ENCODE data around the gene DUSP14. TPM values are rescaled to one million over a fixed set of nuclear protein-coding genes. Genes with fewer than 3 reads are reported as not detected.
A peak's percentile ranks its signal among the peaks of the same experiment; 100 is the strongest.

DUSP14 gene
- total and polyA plus RNA-seq, 9 of the 15 experiments (the other 6 are each of a cell fraction or from before 2014, with no cell fraction given), result 20.2 to 74.0 (median 31.8) TPM

- TF ChIP-seq E2F6 (IDR thresholded peaks at IDR 0.05; ENCODE audit: borderline replicate concordance in 1 of 2, extremely low read depth in 1 of 2, insufficient read depth in 1 of 2, insufficient read length in 1 of 2, low read depth in 1 of 2, low read length in 1 of 2, poor library complexity in 1 of 2, severe bottlenecking in 1 of 2) (no peak), TFE3 (CRISPR knock-in tag; IDR thresholded peaks at IDR 0.05) (no peak), ATF7 (IDR thresholded peaks at IDR 0.05) (no peak), TEAD1 (CRISPR knock-in tag; IDR thresholded peaks at IDR 0.05) (no peak), YBX1 (IDR thresholded peaks at IDR 0.05) (no peak), SRSF9 (IDR thresholded peaks at IDR 0.05; ENCODE audit: borderline replicate concordance, low read depth, low read length) (no peak), ZFP36 (IDR thresholded peaks at IDR 0.05; ENCODE audit: low read depth, low read length, partially characterized antibody) (no peak), PPARD (CRISPR knock-in tag; IDR thresholded peaks at IDR 0.05) (no peak), RAD21 (CRISPR knock-in tag; conservative IDR thresholded peaks at IDR 0.05 in 1 of 2, IDR thresholded peaks at IDR 0.05 in 1 of 2) (0 out of 4 replicates have a peak, but pooled peaks of 1 of the 2 experiments have one; percentile 21)
- TF ChIP-seq, protein P1, sequence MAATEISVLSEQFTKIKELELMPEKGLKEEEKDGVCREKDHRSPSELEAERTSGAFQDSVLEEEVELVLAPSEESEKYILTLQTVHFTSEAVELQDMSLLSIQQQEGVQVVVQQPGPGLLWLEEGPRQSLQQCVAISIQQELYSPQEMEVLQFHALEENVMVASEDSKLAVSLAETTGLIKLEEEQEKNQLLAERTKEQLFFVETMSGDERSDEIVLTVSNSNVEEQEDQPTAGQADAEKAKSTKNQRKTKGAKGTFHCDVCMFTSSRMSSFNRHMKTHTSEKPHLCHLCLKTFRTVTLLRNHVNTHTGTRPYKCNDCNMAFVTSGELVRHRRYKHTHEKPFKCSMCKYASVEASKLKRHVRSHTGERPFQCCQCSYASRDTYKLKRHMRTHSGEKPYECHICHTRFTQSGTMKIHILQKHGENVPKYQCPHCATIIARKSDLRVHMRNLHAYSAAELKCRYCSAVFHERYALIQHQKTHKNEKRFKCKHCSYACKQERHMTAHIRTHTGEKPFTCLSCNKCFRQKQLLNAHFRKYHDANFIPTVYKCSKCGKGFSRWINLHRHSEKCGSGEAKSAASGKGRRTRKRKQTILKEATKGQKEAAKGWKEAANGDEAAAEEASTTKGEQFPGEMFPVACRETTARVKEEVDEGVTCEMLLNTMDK (IDR thresholded peaks at IDR 0.05; ENCODE audit: borderline replicate concordance, insufficient read depth, low read depth, low read length, poor library complexity, severe bottlenecking), result peak; percentile 10
- TF ChIP-seq, protein P2, sequence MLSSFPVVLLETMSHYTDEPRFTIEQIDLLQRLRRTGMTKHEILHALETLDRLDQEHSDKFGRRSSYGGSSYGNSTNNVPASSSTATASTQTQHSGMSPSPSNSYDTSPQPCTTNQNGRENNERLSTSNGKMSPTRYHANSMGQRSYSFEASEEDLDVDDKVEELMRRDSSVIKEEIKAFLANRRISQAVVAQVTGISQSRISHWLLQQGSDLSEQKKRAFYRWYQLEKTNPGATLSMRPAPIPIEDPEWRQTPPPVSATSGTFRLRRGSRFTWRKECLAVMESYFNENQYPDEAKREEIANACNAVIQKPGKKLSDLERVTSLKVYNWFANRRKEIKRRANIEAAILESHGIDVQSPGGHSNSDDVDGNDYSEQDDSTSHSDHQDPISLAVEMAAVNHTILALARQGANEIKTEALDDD (IDR thresholded peaks at IDR 0.05), result no peak
- TF ChIP-seq, protein P3, sequence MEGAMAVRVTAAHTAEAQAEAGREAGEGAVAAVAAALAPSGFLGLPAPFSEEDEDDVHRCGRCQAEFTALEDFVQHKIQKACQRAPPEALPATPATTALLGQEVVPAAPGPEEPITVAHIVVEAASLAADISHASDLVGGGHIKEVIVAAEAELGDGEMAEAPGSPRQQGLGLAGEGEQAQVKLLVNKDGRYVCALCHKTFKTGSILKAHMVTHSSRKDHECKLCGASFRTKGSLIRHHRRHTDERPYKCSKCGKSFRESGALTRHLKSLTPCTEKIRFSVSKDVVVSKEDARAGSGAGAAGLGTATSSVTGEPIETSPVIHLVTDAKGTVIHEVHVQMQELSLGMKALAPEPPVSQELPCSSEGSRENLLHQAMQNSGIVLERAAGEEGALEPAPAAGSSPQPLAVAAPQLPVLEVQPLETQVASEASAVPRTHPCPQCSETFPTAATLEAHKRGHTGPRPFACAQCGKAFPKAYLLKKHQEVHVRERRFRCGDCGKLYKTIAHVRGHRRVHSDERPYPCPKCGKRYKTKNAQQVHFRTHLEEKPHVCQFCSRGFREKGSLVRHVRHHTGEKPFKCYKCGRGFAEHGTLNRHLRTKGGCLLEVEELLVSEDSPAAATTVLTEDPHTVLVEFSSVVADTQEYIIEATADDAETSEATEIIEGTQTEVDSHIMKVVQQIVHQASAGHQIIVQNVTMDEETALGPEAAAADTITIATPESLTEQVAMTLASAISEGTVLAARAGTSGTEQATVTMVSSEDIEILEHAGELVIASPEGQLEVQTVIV (CRISPR knock-in tag; IDR thresholded peaks at IDR 0.05; ENCODE audit: borderline replicate concordance), result no peak
Observed at GRCh38 chr17:37506678-37507077, 17.0 kb downstream of the DUSP14 start (continued).
